Keratinocyte (primary cell): ENCODE data around the gene FASLG. TPM values are rescaled to one million over a fixed set of nuclear protein-coding genes. Genes with fewer than 3 reads are reported as not detected.

Source experiments
- DNase-seq: peaks from one replicate; pipeline ENCODE4 v3.0.0-alpha.2; 2011; ENCODE audit warnings: low read depth, missing footprints, low spot score
- FAIRE-seq: peaks from 2 replicates; lab custom pipeline; 2011; peaks lifted over from hg19 to GRCh38; lab: Jason Lieb, UNC
- H2AFZ ChIP-seq: 2 replicates; pipeline ENCODE4 v1.6.0; 2012; ENCODE audit warnings: low read length, control low read depth, inconsistent platforms; ENCODE audit not compliant: control insufficient read depth
- H3K27ac ChIP-seq: 2 replicates; pipeline ENCODE4 v1.5.1; 2011; ENCODE audit warnings: low read length; ENCODE audit not compliant: control insufficient read depth, insufficient read depth
- H3K27me3 ChIP-seq: 3 replicates; pipeline ENCODE4 v1.6.0; 2011; ENCODE audit warnings: low read length; ENCODE audit not compliant: control insufficient read depth, insufficient read depth; ENCODE audit errors: extremely low read depth
- H3K36me3 ChIP-seq, 2 experiments: 2 replicates in 1 of 2; 3 replicates in 1 of 2; pipeline ENCODE4 v1.5.1; 2011; ENCODE audit warnings: low read length in 2 of 2, mild to moderate bottlenecking in 1 of 2; ENCODE audit not compliant: control insufficient read depth in 2 of 2, insufficient read depth in 2 of 2; ENCODE audit errors: extremely low read depth in 1 of 2
- H3K4me1 ChIP-seq: 3 replicates; pipeline ENCODE4 v1.5.1; 2011; ENCODE audit warnings: low read length; ENCODE audit not compliant: control insufficient read depth, insufficient read depth; ENCODE audit errors: extremely low read depth
- H3K4me2 ChIP-seq: 3 replicates; pipeline ENCODE4 v1.6.0; 2011; ENCODE audit warnings: low read depth, low read length; ENCODE audit not compliant: control insufficient read depth, insufficient read depth; ENCODE audit errors: extremely low read depth
- H3K4me3 ChIP-seq, 3 experiments: fragments of 200-600 bp in 1 of 3; sonication (generic) in 1 of 3; 2 replicates in 2 of 3; 3 replicates in 1 of 3; pipeline ENCODE4 v1.5.1; 2011 to 2016; ENCODE audit warnings: low read length in 3 of 3, mild to moderate bottlenecking in 3 of 3, control low read depth in 2 of 3, inconsistent platforms in 1 of 3, low read depth in 1 of 3, mixed read lengths in 1 of 3, mixed run types in 1 of 3, moderate library complexity in 1 of 3; ENCODE audit not compliant: control insufficient read depth in 2 of 3, insufficient read depth in 2 of 3; ENCODE audit errors: extremely low read depth in 1 of 3
- H3K79me2 ChIP-seq: 2 replicates; pipeline ENCODE4 v1.6.0; 2012; ENCODE audit warnings: low read length; ENCODE audit not compliant: control insufficient read depth, insufficient read depth
- H3K9ac ChIP-seq: 3 replicates; pipeline ENCODE4 v1.6.0; 2011; ENCODE audit warnings: low read length; ENCODE audit not compliant: control insufficient read depth, insufficient read depth; ENCODE audit errors: extremely low read depth
- H3K9me1 ChIP-seq: 3 replicates; pipeline ENCODE4 v1.6.0; 2011; ENCODE audit warnings: low read length; ENCODE audit not compliant: control insufficient read depth, insufficient read depth; ENCODE audit errors: extremely low read depth
- H3K9me3 ChIP-seq: 2 replicates; pipeline ENCODE4 v1.5.1; 2012; ENCODE audit warnings: low read depth, low read length; ENCODE audit not compliant: control insufficient read depth
- H4K20me1 ChIP-seq: 3 replicates; pipeline ENCODE4 v1.6.0; 2011; ENCODE audit warnings: low read length; ENCODE audit not compliant: control insufficient read depth, insufficient read depth; ENCODE audit errors: extremely low read depth
- CTCF ChIP-seq, 3 experiments: IDR thresholded peaks in 1 of 3; conservative IDR thresholded peaks in 1 of 3; optimal IDR thresholded peaks in 1 of 3; 2 replicates in 2 of 3; 3 replicates in 1 of 3; pipeline versions ENCODE3 to v1.5.1; 2011; ENCODE audit warnings: low read length in 3 of 3, mild to moderate bottlenecking in 3 of 3, moderate library complexity in 2 of 3, control low read depth in 1 of 3, inconsistent platforms in 1 of 3; ENCODE audit not compliant: insufficient read depth in 2 of 3; ENCODE audit errors: extremely low read depth in 1 of 3
- EZH2 ChIP-seq: IDR thresholded peaks from one replicate; pipeline ENCODE4 v1.6.1; 2012; ENCODE audit warnings: inconsistent platforms, mild to moderate bottlenecking, low read length, moderate library complexity
- dilution Hi-C: fragments of 300-500 bp; cut with MboI; formaldehyde crosslinking; loops from one replicate; pipeline ENCODE4 v1.7.0; 2020; ENCODE audit warnings: low sequenced_read_pairs; ENCODE audit not compliant: extremely low pct_ligation_motif_present
- polyA plus RNA-seq, 5 experiments: library from polyadenylated mRNA; depleted of rRNA in 3 of 5; stranded (reverse) in 3 of 5; stranded (forward) in 1 of 5; unstranded in 1 of 5; fragments of >200 nt; gene quantifications; 1 replicate in 1 of 5; 2 replicates in 3 of 5; 3 replicates in 1 of 5; pipeline versions ENCODE4 v1.2.1 to v1.2.3, GENCODE V29; 2011 to 2012; ENCODE audit warnings: missing spikeins in 2 of 5, low read depth in 1 of 5, low replicate concordance in 1 of 5

FASLG gene
- polyA plus RNA-seq, 1 donor (not counting 4 experiments of a cell fraction or from before 2014, with no cell fraction given) = 0.04 TPM

- Histone ChIP-seq H3K9me3 (no peaks in the 10 kb centered on the region), H3K4me3 (no peak overlapping the region), H3K27me3 (no peaks in the 10 kb centered on the region), H3K9me1 (no peaks in the 10 kb centered on the region), H3K4me2 (no peak overlapping the region), H3K4me1 (peaks cover 4% of the 10 kb centered on the region), H3K9ac (no peak overlapping the region), H3K79me2 (no peaks in the 10 kb centered on the region), H3K36me3 (no peaks in the 10 kb centered on the region), H3K27ac (no peak overlapping the region), H4K20me1 (no peaks in the 10 kb centered on the region), H2AFZ (no peak overlapping the region)
- dilution Hi-C loops = no loop called here
- DNase-seq (no peak), FAIRE-seq (no peak)
- TF ChIP-seq EZH2 (no peak), CTCF (optimal IDR thresholded peaks at IDR 0.05 in 1 of 3, IDR thresholded peaks at IDR 0.05 in 1 of 3, conservative IDR thresholded peaks at IDR 0.05 in 1 of 3; ENCODE audit: extremely low read depth in 1 of 3, insufficient read depth in 2 of 3, low read length in 3 of 3) (no peak)
These were observed 21.9 kb downstream of the FASLG start for GRCh38 chr1:172680733-172681275.

- Histone ChIP-seq H3K4me1 (peaks cover 3% of the 10 kb centered on the region), H4K20me1 (no peaks in the 10 kb centered on the region), H2AFZ (no peak overlapping the region), H3K4me2 (no peak overlapping the region), H3K27me3 (no peaks in the 10 kb centered on the region), H3K9me3 (no peaks in the 10 kb centered on the region), H3K27ac (no peak overlapping the region), H3K4me3 (no peak overlapping the region), H3K79me2 (no peaks in the 10 kb centered on the region), H3K36me3 (no peaks in the 10 kb centered on the region), H3K9me1 (no peaks in the 10 kb centered on the region), H3K9ac (no peak overlapping the region)
- DNase-seq (no peak), FAIRE-seq (no peak)
- dilution Hi-C loops = no loop called here
- TF ChIP-seq CTCF (optimal IDR thresholded peaks at IDR 0.05 in 1 of 3, IDR thresholded peaks at IDR 0.05 in 1 of 3, conservative IDR thresholded peaks at IDR 0.05 in 1 of 3; ENCODE audit: extremely low read depth in 1 of 3, insufficient read depth in 2 of 3, low read length in 3 of 3) (no peak), EZH2 (no peak)
These were observed 23.9 kb downstream of the FASLG start for GRCh38 chr1:172682812-172683211.
